ENCODE measurements around the gene RIPPLY3.

GRCh38 chr21:36999131-36999898 lies 7.2 kb upstream of the RIPPLY3 start:
- TF ChIP-seq CTCF (IDR thresholded peaks at IDR 0.05; ENCODE audit: low read depth, low read length, missing input control), result no peak
- TF ChIP-seq ATF3 (IDR thresholded peaks at IDR 0.05), result no peak
- no peak for TF ChIP-seq JUND (IDR thresholded peaks at IDR 0.05)
- no peak for TF ChIP-seq TAF1 (conservative IDR thresholded peaks at IDR 0.05)
- no peak for TF ChIP-seq YY1 (IDR thresholded peaks at IDR 0.05)
- TF ChIP-seq EGR1 (IDR thresholded peaks at IDR 0.05; ENCODE audit: low read depth in 2 of 2), result no peak
- TF ChIP-seq ZBTB33 (IDR thresholded peaks at IDR 0.05), result no peak
- TF ChIP-seq RAD21 (IDR thresholded peaks at IDR 0.05), result no peak
- no peak for TF ChIP-seq GABPA (IDR thresholded peaks at IDR 0.05 in 1 of 2, conservative IDR thresholded peaks at IDR 0.05 in 1 of 2)
- TF ChIP-seq MAX (IDR thresholded peaks at IDR 0.05), result no peak
- TF ChIP-seq REST (IDR thresholded peaks at IDR 0.05), result no peak
